Measurements from ENCODE around the gene SAP130.

GRCh38 chr2:127986548-127987079, 41.2 kb downstream of the SAP130 start:
- TF ChIP-seq CTCF (IDR thresholded peaks at IDR 0.05; ENCODE audit: control extremely low read depth in 1 of 3, insufficient read depth in 1 of 3, low read depth in 1 of 3, low read length in 3 of 3) (no peak), MAFK (IDR thresholded peaks at IDR 0.05; ENCODE audit: low read depth, low read length) (no peak)

Data from H1 (cell line).